MG63 (cell line): ENCODE results near the gene NPR1. TPM values are rescaled to one million over a fixed set of nuclear protein-coding genes. Genes with fewer than 3 reads are reported as not detected.
"Not testable (repeated sequence)": the region's sequence is repeated elsewhere in the genome, so short reads cannot be mapped to it uniquely, and the experiment has no call there.

Experiments
- DNase-seq: peaks from one replicate; pipeline ENCODE4 v3.0.0-alpha.2; 2020
- H3K27me3 ChIP-seq: fragments of 250-450 bp; sonication (Bioruptor Pico); 2 replicates; pipeline ENCODE4 v1.5.1; 2020; ENCODE audit warnings: mild to moderate bottlenecking, moderate library complexity
- H3K36me3 ChIP-seq: fragments of 250-450 bp; sonication (Bioruptor Pico); 2 replicates; pipeline ENCODE4 v1.5.1; 2020; ENCODE audit warnings: mild to moderate bottlenecking, moderate library complexity
- H3K4me3 ChIP-seq: fragments of 250-450 bp; sonication (Bioruptor Pico); 2 replicates; pipeline ENCODE4 v1.5.1; 2020; ENCODE audit warnings: mild to moderate bottlenecking, moderate library complexity
- H3K9me3 ChIP-seq: fragments of 250-450 bp; sonication (Bioruptor Pico); 2 replicates; pipeline ENCODE4 v1.5.1; 2020; ENCODE audit warnings: mild to moderate bottlenecking, moderate library complexity
- total RNA-seq: library from RNA; depleted of rRNA; stranded (reverse); fragments of >200 nt; shearing (Covaris generic); gene quantifications from 2 replicates; pipeline ENCODE4 v1.2.3, GENCODE V29; 2014; ENCODE audit warnings: low replicate concordance; rRNA removed

NPR1 gene
- total RNA-seq: 0.33 TPM in 1 of 2 replicates, not detected in the other

DNA sequence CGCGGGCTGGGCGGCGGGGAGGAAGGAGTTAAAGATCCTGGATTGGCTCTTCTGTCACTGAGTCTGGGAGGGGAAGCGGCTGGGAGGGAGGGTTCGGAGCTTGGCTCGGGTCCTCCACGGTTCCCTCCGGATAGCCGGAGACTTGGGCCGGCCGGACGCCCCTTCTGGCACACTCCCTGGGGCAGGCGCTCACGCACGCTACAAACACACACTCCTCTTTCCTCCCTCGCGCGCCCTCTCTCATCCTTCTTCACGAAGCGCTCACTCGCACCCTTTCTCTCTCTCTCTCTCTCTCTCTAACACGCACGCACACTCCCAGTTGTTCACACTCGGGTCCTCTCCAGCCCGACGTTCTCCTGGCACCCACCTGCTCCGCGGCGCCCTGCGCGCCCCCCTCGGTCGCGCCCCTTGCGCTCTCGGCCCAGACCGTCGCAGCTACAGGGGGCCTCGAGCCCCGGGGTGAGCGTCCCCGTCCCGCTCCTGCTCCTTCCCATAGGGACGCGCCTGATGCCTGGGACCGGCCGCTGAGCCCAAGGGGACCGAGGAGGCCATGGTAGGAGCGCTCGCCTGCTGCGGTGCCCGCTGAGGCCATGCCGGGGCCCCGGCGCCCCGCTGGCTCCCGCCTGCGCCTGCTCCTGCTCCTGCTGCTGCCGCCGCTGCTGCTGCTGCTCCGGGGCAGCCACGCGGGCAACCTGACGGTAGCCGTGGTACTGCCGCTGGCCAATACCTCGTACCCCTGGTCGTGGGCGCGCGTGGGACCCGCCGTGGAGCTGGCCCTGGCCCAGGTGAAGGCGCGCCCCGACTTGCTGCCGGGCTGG, at the start of gene NPR1:
TSS of gene NPR1 (plus strand) at position 170 of the 818 bp plus-strand sequence. CDS start at position 591, 421 bp downstream.
- peaks cover 21% of the 10 kb centered on the region for H3K27me3 ChIP-seq
- H3K36me3 ChIP-seq: no peaks in the 10 kb centered on the region
- no peaks in the 10 kb centered on the region for H3K9me3 ChIP-seq
- DNase-seq: peak; percentile 66
- H3K4me3 ChIP-seq: peak within 1 kb of the TSS; percentile 39

GRCh38 chr1:153629343-153629665, 49.2 kb upstream of the NPR1 start:
- DNase-seq: no peak
- H3K9me3 ChIP-seq: no peaks in the 10 kb centered on the region
- no peak overlapping the region for H3K4me3 ChIP-seq
- H3K27me3 ChIP-seq: no peaks in the 10 kb centered on the region
- H3K36me3 ChIP-seq: peaks cover 23% of the 10 kb centered on the region

DNA sequence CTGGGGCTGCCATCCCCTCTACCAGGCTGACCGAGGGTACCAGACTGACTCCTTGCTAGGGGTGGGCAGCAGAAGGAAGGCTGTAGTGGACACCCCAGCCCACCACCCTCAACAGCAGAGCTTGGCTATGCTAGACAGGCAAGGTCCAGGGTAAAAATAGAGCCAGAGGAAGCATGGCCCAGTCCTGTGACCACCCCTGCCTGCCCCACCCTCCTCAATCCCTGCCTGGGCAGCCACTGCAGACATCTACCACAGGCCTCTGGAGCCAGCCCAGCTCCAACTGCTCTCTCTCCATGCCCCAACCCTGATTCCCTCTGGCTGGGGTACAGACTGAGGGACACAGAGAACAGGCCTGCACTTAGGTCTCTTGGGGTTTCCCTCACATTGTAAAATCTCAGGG, 48.5 kb upstream of the NPR1 start:
- Histone ChIP-seq H3K36me3 (peaks cover 19% of the 10 kb centered on the region), H3K27me3 (no peaks in the 10 kb centered on the region), H3K4me3 (no peak overlapping the region), H3K9me3 (no peaks in the 10 kb centered on the region)
- DNase-seq: no peak

- Histone ChIP-seq H3K4me3 (no peak overlapping the region), H3K9me3 (no peaks in the 10 kb centered on the region), H3K36me3 (peaks cover 19% of the 10 kb centered on the region), H3K27me3 (no peaks in the 10 kb centered on the region)
- no peak for DNase-seq
Measured at GRCh38 chr1:153630384-153630783, 48.1 kb upstream of the NPR1 start.

DNA sequence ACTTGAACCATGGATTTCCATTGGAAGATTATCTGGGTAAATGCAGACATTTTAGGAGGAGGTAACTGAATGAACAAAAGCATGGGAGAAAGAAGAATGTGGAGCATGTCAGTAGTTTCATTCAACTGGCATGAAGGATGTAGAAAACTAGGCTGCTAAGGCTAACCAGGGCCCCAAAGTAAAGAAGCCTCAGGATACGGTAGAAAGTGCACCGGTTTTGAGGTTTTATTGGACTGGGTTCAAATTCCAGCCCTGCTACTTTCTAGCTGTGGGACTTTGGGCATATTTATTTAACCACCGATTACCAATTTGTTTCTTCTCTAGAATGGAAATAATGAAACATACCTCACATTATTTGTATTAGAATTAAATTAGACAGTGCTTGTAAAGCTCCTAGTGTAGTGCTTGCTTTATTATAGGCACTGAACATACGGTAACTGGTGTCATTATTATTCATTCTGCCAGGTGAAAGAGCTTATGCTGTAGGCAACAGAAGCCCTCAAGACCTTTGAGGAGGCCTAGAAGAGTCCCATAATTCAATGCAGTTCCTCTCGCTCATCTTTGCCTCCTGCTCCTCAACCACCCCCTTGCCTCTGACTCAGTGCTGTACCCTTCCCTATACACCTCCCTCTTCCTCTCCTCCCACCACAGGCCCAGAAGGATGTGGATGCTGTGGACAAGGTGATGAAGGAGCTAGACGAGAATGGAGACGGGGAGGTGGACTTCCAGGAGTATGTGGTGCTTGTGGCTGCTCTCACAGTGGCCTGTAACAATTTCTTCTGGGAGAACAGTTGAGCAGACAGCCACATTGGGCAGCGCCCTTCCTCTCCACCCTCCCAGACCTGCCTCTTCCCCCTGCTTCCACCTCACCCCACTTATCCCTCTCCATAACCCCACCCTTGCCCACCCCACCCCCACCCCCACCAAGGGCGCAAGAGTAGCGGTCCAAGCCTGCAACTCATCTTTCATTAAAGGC, 47.2 kb upstream of the NPR1 start:
- no peaks in the 10 kb centered on the region for H3K9me3 ChIP-seq
- no peaks in the 10 kb centered on the region for H3K27me3 ChIP-seq
- H3K4me3 ChIP-seq: no peak overlapping the region
- peaks cover 19% of the 10 kb centered on the region for H3K36me3 ChIP-seq
- DNase-seq: no peak

DNA sequence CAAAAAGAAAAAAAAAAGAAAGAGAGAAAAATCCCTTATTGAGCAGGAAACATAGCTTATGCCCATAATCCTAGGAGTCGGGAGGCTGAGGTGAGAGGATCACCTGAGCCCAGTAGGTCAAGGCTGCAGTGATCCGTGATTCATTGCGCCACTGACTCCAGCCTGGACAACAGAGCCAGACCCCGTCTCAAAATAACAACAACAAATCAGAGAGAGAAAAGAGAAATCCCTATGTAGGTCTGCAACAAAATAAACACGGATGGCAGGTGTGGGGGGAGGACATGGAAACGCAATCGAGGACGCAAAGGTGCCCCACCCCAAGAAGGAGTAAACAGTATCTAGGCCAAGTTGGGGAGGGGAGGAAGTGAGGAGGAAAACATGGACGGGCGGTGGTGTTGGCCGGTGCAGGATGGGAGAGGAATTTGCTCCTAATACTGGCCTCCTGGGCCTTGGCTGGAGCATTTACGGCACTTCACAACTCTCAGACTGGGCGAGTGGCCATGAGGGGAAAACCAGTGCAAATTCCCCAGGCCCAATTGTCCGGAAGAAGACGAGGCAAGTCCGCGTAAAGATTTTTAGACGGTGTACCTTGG, 45.2 kb upstream of the NPR1 start:
- Histone ChIP-seq H3K27me3 (no peaks in the 10 kb centered on the region), H3K4me3 (peak overlapping the region; percentile 99)
- DNase-seq: peak; percentile 80

DNA sequence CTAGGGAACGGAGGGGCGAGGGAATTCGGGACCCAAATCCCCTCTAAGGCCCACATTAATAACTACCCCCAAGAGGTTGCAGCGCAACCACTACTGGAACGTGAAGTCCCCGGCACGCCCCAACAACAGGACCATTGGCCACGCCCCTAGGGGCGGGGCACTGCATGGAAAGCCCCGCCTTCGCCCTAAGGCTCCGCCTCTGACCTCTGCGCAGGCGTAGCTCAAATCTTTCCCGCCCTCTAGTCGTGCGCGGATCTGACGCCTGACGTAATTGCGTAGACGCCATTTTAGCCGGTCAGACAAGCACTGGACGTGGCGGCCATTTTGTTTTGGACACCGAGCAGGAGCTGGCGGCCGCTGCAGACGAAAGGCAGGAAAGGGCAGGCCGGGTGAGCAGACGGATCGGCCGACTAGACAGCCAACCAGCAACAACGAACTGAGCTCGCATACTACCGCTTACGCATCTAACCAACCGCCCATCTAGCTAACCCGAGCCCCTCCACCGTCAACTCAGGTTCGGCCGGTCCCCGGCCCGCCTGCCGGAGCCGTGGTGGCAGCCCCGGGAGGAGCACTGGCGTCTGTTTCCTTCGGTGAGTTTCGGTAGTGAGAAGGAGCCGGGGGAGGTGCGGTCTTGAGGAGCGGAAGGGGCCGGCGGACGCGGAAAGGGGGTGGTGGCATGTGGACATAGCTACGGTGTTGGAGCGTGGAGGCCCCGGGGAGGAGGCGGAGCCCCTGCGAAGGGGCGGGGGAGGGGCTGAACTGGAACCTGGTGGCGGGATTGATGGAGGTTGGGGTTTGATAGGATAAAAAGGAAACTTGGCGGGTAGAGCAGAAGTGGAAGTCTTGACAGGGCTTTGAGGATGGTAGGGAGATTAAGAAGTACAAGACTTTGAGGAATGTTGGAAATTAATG, 44.5 kb upstream of the NPR1 start, which contains the start of gene CHTOP:
TSS of gene CHTOP (plus strand) at position 313 of the 912 bp plus-strand sequence. CDS start 2,523 bp downstream, outside the sequence.
- Histone ChIP-seq H3K9me3 (no peaks in the 10 kb centered on the region), H3K4me3 (peak within 1 kb of the TSS; percentile 99), H3K27me3 (no peaks in the 10 kb centered on the region), H3K36me3 (peaks cover 45% of the 10 kb centered on the region)
- peak; percentile 97 for DNase-seq

More for the DNA sequence above, 45.2 kb upstream of the NPR1 start:
- Histone ChIP-seq H3K9me3 (no peaks in the 10 kb centered on the region), H3K36me3 (peaks cover 37% of the 10 kb centered on the region)

- DNase-seq: no peak
- Histone ChIP-seq H3K9me3 (no peaks in the 10 kb centered on the region), H3K27me3 (no peaks in the 10 kb centered on the region), H3K4me3 (peak overlapping the region; percentile 99), H3K36me3 (peaks cover 63% of the 10 kb centered on the region)
Measured at GRCh38 chr1:153635872-153636271, 42.6 kb upstream of the NPR1 start.

DNA sequence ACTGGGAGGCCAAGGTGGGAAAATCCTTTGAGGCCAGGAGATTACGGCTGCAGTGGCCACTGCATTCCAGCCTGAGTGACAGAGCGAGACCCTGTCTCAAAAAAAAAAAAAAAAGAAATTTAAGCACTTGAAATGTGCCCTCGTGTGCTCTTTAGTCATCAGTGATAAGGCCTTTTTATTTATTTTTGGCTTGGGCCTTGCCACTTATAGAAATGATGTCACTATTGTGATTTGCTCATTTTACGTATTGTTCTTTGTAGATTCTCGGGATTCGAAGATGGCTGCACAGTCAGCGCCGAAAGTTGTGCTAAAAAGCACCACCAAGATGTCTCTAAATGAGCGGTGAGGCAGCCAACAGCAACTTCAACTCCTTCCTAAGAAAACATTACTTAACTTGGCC, 42.2 kb upstream of the NPR1 start:
- no peak overlapping the region for H3K4me3 ChIP-seq

GRCh38 chr1:153638261-153638660, 40.2 kb upstream of the NPR1 start:
- no peak for DNase-seq
- Histone ChIP-seq H3K4me3 (no peak overlapping the region), H3K27me3 (no peaks in the 10 kb centered on the region), H3K9me3 (no peaks in the 10 kb centered on the region), H3K36me3 (peaks cover 87% of the 10 kb centered on the region)

More for the DNA sequence above, 42.2 kb upstream of the NPR1 start:
- H3K27me3 ChIP-seq: no peaks in the 10 kb centered on the region
- DNase-seq: no peak
- no peaks in the 10 kb centered on the region for H3K9me3 ChIP-seq
- H3K36me3 ChIP-seq: peaks cover 68% of the 10 kb centered on the region

GRCh38 chr1:153639280-153639679, 39.2 kb upstream of the NPR1 start:
- H3K9me3 ChIP-seq: no peaks in the 10 kb centered on the region
- no peaks in the 10 kb centered on the region for H3K27me3 ChIP-seq
- H3K36me3 ChIP-seq: peaks cover 95% of the 10 kb centered on the region
- DNase-seq: no peak
- no peak overlapping the region for H3K4me3 ChIP-seq

DNA sequence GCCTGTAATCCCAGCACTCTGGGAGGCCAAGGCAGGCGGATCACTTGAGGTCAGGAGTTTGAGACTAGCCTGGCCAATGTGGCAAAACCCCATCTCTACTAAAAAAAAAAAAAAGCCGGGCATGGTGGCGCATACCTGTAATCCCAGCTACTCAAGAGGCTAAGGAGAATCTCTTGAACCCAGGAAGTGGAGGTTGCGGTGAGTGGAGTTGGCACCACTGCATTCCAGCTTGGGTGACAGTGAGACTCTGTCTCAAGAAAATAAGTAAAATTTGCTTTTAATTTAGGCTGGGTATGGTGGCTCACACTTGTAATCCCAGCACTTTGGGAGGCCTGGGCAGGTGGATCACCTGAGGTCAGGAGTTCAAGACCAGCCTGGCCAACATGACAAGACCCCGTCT, 38.3 kb upstream of the NPR1 start:
- not testable (repeated sequence) for DNase-seq, H3K4me3 ChIP-seq, H3K9me3 ChIP-seq, H3K27me3 ChIP-seq
- peaks cover 100% of the 10 kb centered on the region for H3K36me3 ChIP-seq

DNA sequence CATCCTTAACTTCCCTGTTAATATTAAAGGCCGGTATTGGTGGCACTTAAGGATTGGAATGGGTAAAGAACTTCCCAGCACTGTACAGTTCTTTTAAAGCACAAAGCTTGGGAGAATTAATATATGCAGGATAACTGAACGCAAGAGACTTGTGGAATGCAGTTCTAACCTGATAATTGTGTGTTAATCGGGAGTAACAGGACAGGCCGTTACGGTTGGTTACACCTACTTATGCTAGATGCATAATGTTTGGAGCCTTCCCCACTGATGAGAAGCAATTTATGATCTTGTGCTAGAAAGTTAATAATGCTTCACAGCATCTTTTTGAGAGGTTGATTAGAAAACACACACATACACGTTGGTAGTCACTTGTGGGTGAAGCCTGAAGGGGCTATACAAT, 37.6 kb upstream of the NPR1 start:
- no peaks in the 10 kb centered on the region for H3K27me3 ChIP-seq
- H3K36me3 ChIP-seq: peaks cover 100% of the 10 kb centered on the region
- no peak overlapping the region for H3K4me3 ChIP-seq
- DNase-seq: no peak
- no peaks in the 10 kb centered on the region for H3K9me3 ChIP-seq

GRCh38 chr1:153642161-153642560, 36.3 kb upstream of the NPR1 start:
- no peaks in the 10 kb centered on the region for H3K27me3 ChIP-seq
- no peak for DNase-seq
- no peaks in the 10 kb centered on the region for H3K9me3 ChIP-seq
- peaks cover 99% of the 10 kb centered on the region for H3K36me3 ChIP-seq
- H3K4me3 ChIP-seq: no peak overlapping the region

GRCh38 chr1:153643100-153643499, 35.4 kb upstream of the NPR1 start:
- H3K36me3 ChIP-seq: peaks cover 94% of the 10 kb centered on the region
- no peaks in the 10 kb centered on the region for H3K9me3 ChIP-seq
- no peak overlapping the region for H3K4me3 ChIP-seq
- no peaks in the 10 kb centered on the region for H3K27me3 ChIP-seq
- DNase-seq: no peak

GRCh38 chr1:153643816-153644215, 34.7 kb upstream of the NPR1 start:
- DNase-seq: no peak
- H3K27me3 ChIP-seq: no peaks in the 10 kb centered on the region
- H3K4me3 ChIP-seq: no peak overlapping the region
- H3K9me3 ChIP-seq: no peaks in the 10 kb centered on the region
- H3K36me3 ChIP-seq: peaks cover 87% of the 10 kb centered on the region
